GM21717 (cell line): ENCODE results near the gene MRPS5.

Source experiments
- ATAC-seq: cut with Tn5 transposase; IDR thresholded peaks from one replicate; pipeline ENCODE4 v1.9.1; 2021; ENCODE audit warnings: mild to moderate bottlenecking, moderate library complexity; ENCODE audit not compliant: unreplicated experiment

Gene MRPS5

DNA sequence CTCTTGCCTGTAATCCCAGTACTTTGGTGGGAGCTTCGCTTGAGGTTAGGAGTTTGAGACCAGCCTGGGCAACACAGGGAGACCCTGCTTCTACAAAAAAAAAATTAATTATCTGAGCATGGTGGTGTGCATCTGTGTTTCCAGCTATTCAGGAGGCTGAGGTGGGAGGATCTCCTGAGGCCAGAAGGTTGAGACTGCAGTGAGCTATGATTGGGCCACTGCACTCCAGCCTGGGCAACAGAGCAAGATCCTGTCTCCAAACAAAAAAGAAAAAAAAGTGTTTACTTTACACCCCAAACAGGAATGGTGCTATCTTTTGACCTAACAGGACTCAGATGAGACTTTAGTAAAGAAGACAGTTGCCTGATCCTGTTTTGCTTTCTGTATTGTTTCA, 60.5 kb downstream of the MRPS5 start:
- no peak for ATAC-seq

DNA sequence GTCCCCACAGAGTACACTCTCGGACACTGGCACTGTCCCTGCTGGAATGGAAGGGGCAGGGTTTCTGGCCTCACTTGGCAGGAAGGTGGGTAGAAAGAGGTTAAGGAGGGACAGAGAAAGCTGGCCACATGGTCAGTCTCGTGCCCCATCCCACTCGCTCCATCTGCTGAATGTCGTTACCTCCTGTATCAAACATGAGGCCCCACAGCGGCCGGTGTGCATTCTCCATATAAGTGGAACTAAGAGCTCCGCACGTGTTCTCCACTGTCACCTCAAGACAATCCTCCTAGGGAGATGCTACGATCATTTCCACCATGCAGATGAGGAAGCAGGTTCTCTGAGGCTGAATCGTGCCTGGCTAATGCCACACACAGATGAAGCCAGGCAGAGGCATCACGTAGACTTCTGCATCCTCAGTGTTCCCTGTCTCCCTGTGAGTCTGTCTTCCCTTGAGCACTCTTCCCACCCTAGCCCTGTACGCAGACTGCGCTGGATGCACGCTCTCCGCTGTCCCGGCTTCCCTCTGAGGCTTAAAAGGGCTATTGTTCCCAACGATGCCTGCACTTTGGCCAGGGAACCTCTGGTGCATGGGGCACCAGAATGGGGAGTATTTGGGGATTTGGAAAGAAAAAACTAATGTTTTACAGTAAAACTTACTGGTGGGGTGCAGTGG, 61.0 kb downstream of the MRPS5 start:
- no peak for ATAC-seq

DNA sequence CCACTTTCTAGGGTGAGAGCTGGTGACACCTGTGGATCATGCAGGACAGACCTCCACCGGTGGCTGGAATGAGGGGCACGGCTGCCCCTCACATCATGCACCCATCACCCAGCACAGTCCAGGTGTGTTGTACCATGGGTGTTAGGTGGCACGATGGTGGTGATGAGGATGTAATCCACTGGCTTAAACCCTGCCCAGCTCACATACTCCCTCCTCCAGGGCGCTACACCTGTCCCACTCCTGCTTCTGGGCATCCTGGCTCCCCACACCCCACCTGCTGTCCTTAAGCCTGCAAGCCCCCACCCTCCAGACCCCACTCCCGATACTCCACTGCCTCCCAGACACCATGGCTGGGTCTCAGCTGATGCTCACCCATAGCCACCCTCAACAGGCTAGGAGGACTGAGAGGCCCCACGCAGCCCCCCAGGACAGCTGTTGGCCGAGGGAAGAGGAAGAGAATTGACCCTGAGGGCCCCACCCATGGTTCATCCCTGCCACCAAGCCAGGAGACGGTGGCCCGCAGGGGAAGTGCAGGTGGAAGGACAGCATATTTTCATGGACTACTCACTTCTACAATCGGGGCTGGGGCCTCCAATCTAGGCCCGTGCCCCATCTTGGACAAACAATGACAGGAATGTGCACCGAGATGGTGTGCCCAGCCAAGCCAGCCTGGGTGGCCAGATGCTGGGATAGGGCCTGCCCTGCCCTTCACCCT, 61.8 kb downstream of the MRPS5 start:
- ATAC-seq, result no peak

DNA sequence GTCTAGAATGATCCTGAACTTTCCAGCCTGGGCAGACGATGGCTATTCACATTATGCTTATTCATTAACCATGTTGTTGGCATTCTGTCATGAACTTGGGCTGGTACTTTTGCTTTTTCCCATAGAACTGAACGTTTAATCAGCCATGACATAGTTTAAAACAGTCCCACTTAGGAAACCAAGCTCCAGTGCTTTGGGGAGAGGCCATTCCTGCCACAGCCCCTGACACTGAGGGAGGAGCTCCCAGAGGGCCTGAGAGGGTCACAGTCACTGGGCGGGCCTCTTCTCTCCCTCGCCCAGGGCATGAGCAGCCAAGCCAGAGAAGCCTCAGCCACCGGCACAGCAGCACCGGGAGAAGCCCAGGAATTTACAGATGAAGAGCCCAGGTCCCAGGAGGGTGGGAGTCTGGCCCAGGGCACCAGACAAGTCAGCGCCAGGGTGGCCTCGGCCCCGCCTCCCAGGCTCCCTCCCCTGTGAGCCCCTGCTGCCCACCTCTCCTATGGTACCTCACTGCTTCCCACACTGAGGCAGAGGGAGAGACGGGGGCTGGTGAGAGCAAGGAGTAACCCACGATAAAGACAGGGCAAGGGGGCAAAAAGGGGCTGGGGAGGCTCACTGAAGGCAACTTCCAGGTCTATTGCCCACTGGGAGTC, 62.5 kb downstream of the MRPS5 start:
- no peak for ATAC-seq

DNA sequence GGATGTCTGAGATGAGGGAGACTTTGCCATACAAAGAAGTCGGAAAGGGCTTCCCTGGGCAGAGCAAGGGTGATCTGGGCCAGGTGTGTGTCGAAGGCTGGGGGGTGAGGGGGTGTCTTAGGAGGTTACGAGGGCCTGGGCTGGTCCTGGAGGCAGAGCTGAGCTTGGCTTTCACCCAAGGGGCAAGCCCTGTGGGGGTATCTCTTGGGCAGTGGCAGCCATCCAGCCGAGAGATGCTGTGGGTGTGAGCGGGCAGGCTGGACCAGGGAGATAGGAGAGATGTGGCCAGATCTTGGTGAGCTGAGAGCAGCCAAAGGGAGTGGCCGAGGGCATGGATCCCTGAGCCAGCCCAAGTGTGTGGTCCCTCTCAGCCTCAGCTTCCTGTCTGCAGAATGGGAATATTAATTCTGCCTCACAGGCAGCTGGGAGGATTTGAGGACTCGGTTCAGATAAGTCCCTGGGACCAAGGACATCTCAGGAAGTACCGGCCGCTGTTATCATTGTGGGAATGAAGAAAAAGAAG, 63.1 kb downstream of the MRPS5 start:
- no peak for ATAC-seq

DNA sequence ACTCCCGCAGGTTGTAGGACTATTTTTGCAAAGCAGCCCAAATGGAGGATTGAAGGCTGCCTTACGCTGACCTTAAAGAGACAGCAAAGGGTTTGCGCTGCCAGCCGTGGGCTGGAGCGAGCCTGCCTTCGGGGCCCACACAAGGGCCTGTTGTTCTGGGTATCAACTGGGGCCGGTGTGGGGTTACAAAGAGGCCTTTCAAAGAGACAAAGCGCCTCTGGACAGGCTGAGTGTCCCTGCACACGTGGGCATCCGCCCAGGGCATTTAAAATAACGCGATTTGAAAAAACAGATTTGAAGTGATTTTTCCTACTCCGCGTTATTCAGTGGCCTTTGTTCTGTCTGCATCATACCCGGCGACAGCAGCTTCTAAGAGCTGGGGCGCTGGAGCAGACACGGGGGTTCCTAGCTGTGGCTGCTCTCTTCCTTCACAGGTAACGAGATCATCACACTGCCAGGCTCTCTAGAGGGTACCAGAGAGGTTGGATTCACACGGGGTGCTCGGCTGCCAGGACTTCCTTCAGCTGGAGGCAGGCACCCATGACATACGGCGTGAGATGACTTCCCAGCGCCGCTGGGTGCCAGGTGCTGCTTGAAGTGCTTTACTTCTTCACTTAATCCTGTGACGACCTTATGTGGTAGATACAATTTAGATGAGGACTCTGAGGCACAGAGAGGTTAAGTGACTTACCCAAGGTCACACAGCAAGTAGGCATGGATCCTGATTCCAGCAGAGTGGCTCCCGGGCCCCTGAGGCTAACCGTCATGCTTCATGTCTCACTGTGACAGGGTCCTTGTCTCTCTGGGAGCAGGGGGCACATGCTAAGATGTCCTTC, 63.9 kb downstream of the MRPS5 start:
- no peak for ATAC-seq

DNA sequence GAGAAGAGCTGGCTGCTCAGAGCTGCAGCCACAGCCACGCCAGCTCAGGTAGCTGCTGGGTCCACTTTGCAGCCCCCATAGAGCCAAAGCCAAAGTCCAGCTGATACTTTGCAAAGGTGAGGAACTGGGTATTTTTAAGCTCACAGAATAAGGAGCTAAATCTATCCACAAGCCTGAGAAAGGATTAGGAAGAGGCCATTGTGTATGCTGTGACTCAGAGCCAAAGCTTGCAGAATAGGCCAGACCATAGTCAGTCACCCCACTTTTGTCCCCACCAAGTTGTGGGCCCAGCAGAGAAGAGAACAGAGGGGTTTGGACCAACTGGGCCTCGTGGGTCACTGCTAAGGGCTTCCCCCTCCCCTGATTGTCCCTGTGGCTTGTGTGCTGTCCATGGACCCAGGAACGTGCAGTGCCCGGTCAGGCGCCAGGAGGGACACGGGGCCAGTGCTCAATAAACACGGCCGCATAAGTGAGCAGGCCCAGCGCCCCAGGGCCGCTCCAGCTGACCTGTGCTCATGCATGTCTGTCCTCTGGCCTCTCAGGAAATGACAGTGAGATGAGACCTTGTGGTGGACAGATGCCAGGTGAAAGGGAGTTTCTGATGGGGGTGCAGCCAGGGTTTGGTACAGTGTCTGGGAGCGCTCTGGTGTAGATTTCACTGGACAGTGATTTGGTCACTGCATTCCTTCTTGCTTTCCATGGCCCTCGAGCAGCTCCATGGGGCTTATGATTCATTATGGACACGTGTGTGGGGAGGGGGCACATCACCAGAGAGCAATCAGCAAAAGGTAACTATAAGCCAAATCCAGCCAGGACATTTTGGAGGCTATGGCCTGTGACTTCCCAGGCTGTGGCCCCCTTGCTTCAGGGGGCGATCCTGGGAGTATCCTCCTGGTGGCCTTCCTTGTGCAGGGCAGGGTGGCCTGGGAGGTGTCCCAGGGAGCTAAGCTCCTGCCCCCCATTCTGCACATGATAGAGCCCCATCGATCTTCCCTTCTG, 64.8 kb downstream of the MRPS5 start:
- no peak for ATAC-seq

DNA sequence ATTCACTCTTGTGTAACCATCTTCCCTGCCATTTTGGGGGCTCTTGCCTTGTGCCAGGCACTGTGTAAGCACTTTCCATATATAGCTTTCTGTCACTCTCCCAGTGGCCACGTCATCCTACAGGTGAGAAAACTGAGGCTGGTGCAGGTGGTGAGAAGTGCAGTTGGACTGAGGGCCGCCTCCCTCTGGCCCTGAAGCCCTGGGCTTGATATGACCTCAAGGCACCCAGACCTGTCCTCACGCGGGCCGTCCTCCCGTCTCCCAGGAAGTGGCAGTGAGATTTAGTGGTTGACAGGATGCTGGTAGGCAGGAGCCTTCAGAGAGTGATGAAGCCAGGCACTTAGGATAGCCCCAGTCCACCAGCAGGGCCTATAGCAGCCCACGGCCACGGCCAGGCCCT, 65.6 kb downstream of the MRPS5 start:
- no peak for ATAC-seq

DNA sequence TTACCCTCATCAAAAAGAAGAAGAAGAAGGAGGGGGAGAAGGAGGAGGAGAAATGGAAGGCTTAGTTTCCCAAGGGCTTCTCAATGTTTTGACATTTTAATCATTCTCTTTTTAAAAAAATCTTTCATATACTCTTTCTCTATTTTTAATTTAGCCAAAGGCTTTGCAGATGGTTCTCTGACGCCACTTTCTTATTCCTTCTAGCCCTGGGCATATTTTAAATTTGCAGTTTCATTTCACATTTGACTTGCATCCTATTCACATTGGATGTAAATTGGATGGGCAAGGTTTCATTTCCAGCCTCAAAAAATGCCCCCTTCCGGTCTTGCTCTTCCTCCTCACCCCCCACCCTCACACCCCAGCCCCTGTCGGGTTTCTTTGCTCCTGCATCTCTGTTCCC, 66.3 kb downstream of the MRPS5 start:
- ATAC-seq, result no peak

DNA sequence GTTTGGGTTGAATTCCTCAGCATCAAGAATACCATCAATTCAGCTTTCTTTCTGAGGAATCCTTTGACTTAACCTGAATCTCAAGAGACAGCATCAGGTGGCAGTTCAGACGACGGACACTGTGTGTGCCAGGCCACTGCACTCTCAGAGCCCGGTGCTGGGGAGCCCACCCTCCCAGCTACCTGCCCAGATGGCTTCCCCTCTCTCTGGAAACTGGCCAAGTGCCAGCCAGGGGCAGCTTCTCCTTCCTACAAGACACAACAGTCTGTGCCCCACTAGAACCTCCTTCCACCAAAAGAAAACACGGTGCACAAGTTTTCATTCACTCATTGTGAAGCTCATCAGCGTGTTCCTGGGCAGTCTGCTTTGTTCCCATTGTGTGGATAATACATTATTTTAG, 67.6 kb downstream of the MRPS5 start:
- no peak for ATAC-seq

DNA sequence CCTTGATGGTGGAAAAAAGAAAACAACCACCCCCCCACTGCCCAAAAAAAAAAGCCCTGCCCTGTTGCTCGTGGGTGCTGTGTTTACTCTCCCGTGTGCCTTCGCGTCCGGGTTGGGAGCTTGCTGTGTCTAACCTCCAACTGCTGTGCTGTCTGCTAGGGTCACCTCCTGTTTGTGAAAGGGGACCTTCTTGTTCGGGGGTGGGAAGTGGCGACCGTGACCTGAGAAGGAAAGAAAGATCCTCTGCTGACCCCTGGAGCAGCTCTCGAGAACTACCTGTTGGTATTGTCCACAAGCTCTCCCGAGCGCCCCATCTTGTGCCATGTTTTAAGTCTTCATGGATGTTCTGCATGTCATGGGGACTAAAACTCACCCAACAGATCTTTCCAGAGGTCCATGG, 68.1 kb downstream of the MRPS5 start:
- no peak for ATAC-seq

DNA sequence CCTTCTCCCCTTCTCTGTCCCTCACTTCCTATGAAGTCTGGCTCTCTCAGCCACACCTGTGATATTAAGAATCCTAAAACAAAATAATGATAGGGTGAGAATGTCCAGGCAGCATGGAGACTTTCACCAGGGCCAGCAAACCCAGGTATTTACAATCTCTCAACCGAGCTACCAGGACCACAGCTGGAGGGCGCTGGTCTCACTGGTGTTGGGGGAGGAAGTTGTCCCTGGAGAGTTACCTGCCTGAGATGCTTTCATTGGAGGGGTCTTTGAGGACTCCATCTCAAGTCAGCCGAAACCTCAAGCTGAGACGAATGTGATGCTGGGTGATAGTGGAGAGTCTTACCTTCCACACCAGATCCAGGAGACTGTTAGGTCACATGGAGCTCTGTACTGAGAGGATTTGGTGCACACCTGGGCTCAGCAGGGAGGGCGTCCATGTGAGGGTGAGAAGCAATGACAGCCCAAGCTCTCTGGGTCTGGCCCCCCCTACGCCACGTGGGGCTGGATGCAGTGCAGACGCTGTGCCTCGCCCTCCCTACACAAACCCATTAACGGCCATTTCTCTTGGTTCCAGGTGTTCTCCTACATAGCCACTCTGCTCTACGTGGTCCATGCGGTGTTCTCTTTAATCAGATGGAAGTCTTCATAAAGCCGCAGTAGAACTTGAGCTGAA, 68.7 kb downstream of the MRPS5 start:
- ATAC-seq, result no peak

DNA sequence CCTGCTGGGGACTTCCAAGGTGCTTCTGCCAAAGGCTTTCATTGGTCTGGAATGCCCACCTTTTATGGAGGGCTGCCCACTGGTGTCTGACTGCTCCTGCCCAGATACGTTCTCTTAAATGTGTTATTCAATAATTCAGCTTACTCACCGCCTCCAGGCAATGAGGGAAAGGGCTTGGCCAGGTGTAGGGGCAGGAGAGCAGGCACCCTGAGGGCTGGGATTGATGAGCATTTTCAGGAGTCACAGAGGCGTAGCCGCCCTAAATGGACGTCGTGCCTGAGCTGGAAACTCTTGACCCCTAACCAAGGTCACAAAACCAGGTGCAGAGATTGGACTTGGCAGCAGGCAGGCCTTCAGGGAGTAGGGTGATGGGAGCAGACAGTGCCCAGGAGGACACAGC, 69.3 kb downstream of the MRPS5 start:
- ATAC-seq, result no peak

DNA sequence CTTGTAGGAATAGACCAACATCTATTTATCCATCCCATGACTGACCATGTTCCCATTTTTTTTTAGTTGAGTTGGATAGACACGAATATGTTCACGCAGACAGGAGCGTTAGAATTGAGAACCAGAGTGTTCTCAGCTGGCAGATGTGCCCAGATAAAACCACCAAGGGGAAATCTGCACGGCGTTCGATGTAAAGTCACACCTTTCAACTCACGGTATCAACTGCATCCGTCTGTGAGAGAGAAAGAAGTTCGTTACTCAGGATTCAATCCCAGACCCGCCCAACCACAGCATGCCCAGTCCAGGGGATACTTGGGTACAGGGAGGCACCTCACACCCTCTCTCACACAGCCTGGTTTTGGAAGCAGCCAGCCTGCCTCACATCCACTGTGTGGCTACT, 70.0 kb downstream of the MRPS5 start:
- no peak for ATAC-seq

DNA sequence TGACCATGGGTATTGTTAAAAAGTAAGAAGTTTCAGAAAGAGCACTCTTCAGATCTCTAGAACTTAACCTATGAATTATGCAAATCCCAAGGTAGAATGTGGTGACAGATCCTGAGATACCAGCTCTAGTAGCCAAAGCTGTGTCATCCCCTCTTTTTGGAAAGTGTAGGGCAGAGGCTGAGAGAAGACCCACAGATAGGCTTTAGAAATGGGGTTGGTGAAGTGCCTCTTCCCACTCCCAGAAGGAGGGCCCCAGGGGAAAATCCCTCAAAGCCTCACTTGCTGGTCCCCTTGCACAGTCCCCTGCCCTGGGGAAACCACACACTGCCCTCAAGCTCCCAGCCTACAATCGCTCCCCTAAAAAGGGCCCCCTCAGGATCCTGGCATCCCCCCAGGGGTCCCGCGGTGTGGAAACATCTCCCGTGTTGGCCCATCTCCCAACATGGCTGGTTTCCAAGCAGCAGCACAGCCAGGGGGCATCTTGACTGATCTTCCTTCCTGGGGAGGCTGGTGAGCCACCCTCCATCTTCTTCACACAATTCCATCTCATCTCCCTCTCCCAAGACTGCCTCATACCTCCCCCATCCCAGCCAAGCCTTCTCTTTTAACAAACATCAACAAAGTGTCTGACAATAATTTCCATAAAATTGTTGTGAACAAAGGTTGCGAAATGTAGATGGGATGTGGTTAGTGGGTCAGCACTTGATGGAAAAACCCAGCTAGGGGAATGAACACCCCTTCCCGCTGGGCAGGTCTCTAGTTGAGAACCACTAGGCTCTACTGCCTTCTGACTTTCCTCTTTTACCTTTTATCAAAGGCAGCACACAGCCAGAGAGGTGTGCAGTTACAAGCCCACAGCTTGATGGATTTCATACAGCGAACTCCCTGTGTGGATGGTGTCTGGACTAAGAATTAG, 71.0 kb downstream of the MRPS5 start:
- ATAC-seq, result no peak

DNA sequence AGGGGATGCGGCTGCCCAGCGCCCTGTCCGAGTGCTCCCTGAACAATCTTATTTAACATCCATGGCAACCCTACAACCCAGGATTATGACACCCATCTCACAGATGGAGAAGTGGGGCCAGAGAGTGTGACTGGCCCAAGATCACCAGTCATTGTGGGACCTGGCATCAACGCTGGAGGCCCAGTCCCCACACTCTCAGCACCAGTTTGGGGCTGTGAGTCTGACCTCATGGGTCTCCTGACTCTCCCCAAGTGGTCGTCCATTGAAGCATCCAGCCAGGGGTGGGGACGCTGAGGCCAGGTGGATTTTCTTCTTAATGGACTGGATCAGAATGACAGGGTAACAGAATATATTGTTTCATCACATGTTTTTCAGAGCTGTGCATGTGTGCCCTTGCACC, 71.6 kb downstream of the MRPS5 start:
- no peak for ATAC-seq

DNA sequence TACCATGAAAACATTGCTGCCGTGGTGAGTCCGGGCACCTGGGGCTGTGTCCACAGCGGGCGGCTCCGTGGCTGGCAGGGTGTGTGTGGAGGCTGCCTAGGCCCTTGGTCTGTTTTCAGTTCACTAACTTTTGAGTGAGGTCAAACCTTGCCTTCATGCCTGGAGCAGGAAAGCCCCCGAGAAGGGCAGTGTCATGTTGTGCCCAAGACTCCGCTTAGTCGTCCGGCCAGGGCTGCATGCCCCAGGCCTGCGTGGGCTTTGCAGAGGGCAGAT, 72.0 kb downstream of the MRPS5 start:
- no peak for ATAC-seq

DNA sequence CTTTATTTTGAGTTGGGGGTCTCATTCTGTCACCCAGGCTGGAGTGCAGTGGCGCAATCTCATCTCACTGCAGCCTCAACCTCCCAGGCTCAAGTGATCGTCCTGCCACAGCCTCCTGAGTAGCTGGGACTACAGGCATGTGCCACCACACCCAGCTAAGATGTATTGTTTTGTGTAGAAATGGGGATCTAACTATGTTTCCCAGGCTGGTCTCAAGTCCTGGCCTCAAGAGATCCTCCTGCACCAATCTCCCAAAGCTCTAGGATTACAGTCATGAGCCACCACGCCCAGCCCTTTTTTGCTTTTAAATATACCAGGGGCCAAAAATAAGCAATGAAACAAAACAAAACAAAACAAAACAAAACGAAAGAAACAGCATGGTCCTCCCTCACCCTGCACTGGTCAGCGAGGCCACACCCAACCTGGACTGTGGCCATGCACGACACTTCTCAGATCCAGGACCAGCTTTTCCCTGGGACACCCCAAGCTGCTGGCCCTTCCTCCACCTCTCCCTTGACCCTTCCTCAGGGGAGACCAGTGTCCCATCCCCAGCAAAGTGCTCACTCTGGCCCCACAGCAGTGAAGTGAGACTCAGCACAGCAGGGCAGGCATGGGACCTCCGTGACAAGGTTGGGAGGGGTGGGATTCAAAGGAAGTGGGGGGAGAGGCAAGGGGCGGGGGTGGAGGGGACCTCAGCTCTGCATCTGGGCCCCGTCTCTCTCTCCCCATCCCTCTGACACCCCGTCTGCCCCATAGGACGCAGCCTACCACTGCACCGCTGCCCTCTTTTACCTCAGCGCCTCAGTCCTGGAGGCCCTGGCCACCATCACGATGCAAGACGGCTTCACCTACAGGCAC, 72.6 kb downstream of the MRPS5 start:
- ATAC-seq, result no peak
